WTC11 (cell line): ENCODE measurements around the gene LIMK1. TPM values are rescaled to one million over a fixed set of nuclear protein-coding genes. Genes with fewer than 3 reads are reported as not detected.

ENCODE experiments used
- ATAC-seq: fragments of 200-7000 bp; cut with Tn5 transposase; 2 replicates; pipeline ENCODE4 v1.10.0; 2021; ENCODE audit warnings: mild to moderate bottlenecking, moderate library complexity
- CTCF ChIA-PET: fragments of 300-600 bp; sonication (Branson Sonifier 250); formaldehyde crosslinking; loops from one replicate; lab custom pipeline; 2021; ENCODE audit warnings: antibody characterized with exemption; lab: Charles Lee
- POLR2A ChIA-PET: fragments of 350-600 bp; sonication (Branson Sonifier 250); formaldehyde crosslinking; loops from one replicate; lab custom pipeline; 2021; ENCODE audit warnings: antibody characterized with exemption; lab: Charles Lee
- DNase-seq: peaks from one replicate; pipeline ENCODE4 v3.0.0; 2021; ENCODE audit warnings: low spot score
- H3K27ac Mint-ChIP-seq: 2 replicates; pipeline ENCODE4 v1.8.0; 2021; ENCODE audit warnings: mixed read lengths
- H3K27me3 Mint-ChIP-seq: 2 replicates; pipeline ENCODE4 v1.8.0; 2021; ENCODE audit warnings: low read depth, mild to moderate bottlenecking, moderate library complexity, mixed read lengths
- H3K36me3 Mint-ChIP-seq: 2 replicates; pipeline ENCODE4 v1.8.0; 2021; ENCODE audit warnings: mixed read lengths
- H3K4me1 Mint-ChIP-seq: 2 replicates; pipeline ENCODE4 v1.8.0; 2022; ENCODE audit warnings: mixed read lengths
- H3K4me3 Mint-ChIP-seq: 2 replicates; pipeline ENCODE4 v1.8.0; 2021; ENCODE audit warnings: mild to moderate bottlenecking, moderate library complexity, mixed read lengths
- H3K9me3 Mint-ChIP-seq: 2 replicates; pipeline ENCODE4 v1.8.0; 2021; ENCODE audit warnings: mixed read lengths
- AR ChIP-seq: fragments of 250-450 bp; sonication (Bioruptor Pico); IDR thresholded peaks from 2 replicates; pipeline ENCODE4 v1.9.0; 2021; ENCODE audit warnings: mild to moderate bottlenecking
- ATF1 ChIP-seq: sonication (generic); formaldehyde crosslinking; IDR thresholded peaks from 2 replicates; pipeline ENCODE4 v1.8.1; 2023; ENCODE audit warnings: mild to moderate bottlenecking, moderate library complexity, missing genetic modification reagents
- ATF6 ChIP-seq: sonication (generic); formaldehyde crosslinking; IDR thresholded peaks from 2 replicates; pipeline ENCODE4 v1.8.1; 2023; ENCODE audit warnings: mild to moderate bottlenecking, missing genetic modification reagents
- FOXJ3 ChIP-seq: sonication (generic); formaldehyde crosslinking; IDR thresholded peaks from 2 replicates; pipeline ENCODE4 v1.9.0; 2021; ENCODE audit warnings: missing genetic modification reagents, mild to moderate bottlenecking, borderline replicate concordance
- GABPB1 ChIP-seq: sonication (generic); formaldehyde crosslinking; IDR thresholded peaks from 2 replicates; pipeline ENCODE4 v1.8.1; 2023; ENCODE audit warnings: mild to moderate bottlenecking, missing genetic modification reagents
- GTF2I ChIP-seq: fragments of 250-450 bp; sonication (Bioruptor Pico); conservative IDR thresholded peaks from 2 replicates; pipeline ENCODE4 v1.4.0; 2021; ENCODE audit warnings: mild to moderate bottlenecking
- JUN ChIP-seq: sonication (generic); formaldehyde crosslinking; IDR thresholded peaks from 2 replicates; pipeline ENCODE4 v1.8.0; 2023; ENCODE audit warnings: mild to moderate bottlenecking, missing genetic modification reagents
- KAT7 ChIP-seq: sonication (generic); formaldehyde crosslinking; IDR thresholded peaks from 2 replicates; pipeline ENCODE4 v1.8.1; 2023; ENCODE audit warnings: missing genetic modification reagents, mild to moderate bottlenecking, borderline replicate concordance
- MYBL2 ChIP-seq: sonication (generic); formaldehyde crosslinking; IDR thresholded peaks from 2 replicates; pipeline ENCODE4 v1.8.1; 2023; ENCODE audit warnings: mild to moderate bottlenecking, moderate library complexity, missing genetic modification reagents
- NR3C1 ChIP-seq: sonication (generic); formaldehyde crosslinking; conservative IDR thresholded peaks from 2 replicates; pipeline ENCODE4 v1.8.1; 2023; ENCODE audit warnings: low read depth, mild to moderate bottlenecking, missing genetic modification reagents
- PRRX2 ChIP-seq: fragments of 250-450 bp; sonication (Bioruptor Pico); IDR thresholded peaks from 2 replicates; pipeline ENCODE4 v1.8.0; 2021; ENCODE audit warnings: mild to moderate bottlenecking
- RELA ChIP-seq: sonication (generic); formaldehyde crosslinking; IDR thresholded peaks from 2 replicates; pipeline ENCODE4 v1.8.1; 2022; ENCODE audit warnings: missing genetic modification reagents, mild to moderate bottlenecking, borderline replicate concordance
- RORB ChIP-seq: fragments of 250-450 bp; sonication (Bioruptor Pico); IDR thresholded peaks from 2 replicates; pipeline ENCODE4 v1.9.0; 2021; ENCODE audit warnings: mild to moderate bottlenecking
- TP53 ChIP-seq: sonication (generic); formaldehyde crosslinking; IDR thresholded peaks from 2 replicates; pipeline ENCODE4 v1.8.1; 2023; ENCODE audit warnings: mild to moderate bottlenecking, missing genetic modification reagents
- ZNF416 ChIP-seq: fragments of 250-450 bp; sonication (Bioruptor Pico); IDR thresholded peaks from 2 replicates; pipeline ENCODE4 v1.9.0; 2021; ENCODE audit warnings: mild to moderate bottlenecking, inconsistent platforms
- ZNF423 ChIP-seq: fragments of 250-450 bp; sonication (Bioruptor Pico); IDR thresholded peaks from 2 replicates; pipeline ENCODE4 v2.1.2; 2022; ENCODE audit warnings: mild to moderate bottlenecking, moderate library complexity
- total RNA-seq: library from RNA; stranded (reverse); gene quantifications from 3 replicates; pipeline ENCODE4 v1.2.3, GENCODE V29; 2021
- TF ChIP-seq, protein P1 (sequence below): sonication (generic); formaldehyde crosslinking; IDR thresholded peaks from 2 replicates; pipeline ENCODE4 v1.8.1; 2023; ENCODE audit warnings: mild to moderate bottlenecking, moderate library complexity, missing genetic modification reagents
- TF ChIP-seq, protein P2 (sequence below): sonication (generic); formaldehyde crosslinking; IDR thresholded peaks from 2 replicates; pipeline ENCODE4 v1.8.0; 2022; ENCODE audit warnings: missing genetic modification reagents
- TF ChIP-seq, protein P3 (sequence below): sonication (generic); formaldehyde crosslinking; IDR thresholded peaks from 2 replicates; pipeline ENCODE4 v1.8.0; 2023; ENCODE audit warnings: mild to moderate bottlenecking, missing genetic modification reagents

LIMK1 gene
- total RNA-seq, 1 experiment from 2014 or later, result 85.4 TPM

GRCh38 chr7:74064696-74065095 lies 18.9 kb upstream of the LIMK1 start:
- H3K4me1 Mint-ChIP-seq, result 0 out of 2 replicates have a peak, but pooled peaks cover 2% of the 10 kb centered on the region
- no peak overlapping the region for H3K4me3 Mint-ChIP-seq
- DNase-seq, result no peak
- no peaks in the 10 kb centered on the region; the same call in 1 of the 2 replicates for H3K27me3 Mint-ChIP-seq
- TF ChIP-seq AR (CRISPR knock-in tag), result no peak
- TF ChIP-seq TP53 (CRISPR knock-in tag), result no peak
- no peak for TF ChIP-seq RORB (CRISPR knock-in tag)
- TF ChIP-seq JUN (CRISPR knock-in tag), result no peak
- no peak for TF ChIP-seq ATF6 (CRISPR knock-in tag)
- no peak for TF ChIP-seq RELA (CRISPR knock-in tag)
- TF ChIP-seq, protein P1, sequence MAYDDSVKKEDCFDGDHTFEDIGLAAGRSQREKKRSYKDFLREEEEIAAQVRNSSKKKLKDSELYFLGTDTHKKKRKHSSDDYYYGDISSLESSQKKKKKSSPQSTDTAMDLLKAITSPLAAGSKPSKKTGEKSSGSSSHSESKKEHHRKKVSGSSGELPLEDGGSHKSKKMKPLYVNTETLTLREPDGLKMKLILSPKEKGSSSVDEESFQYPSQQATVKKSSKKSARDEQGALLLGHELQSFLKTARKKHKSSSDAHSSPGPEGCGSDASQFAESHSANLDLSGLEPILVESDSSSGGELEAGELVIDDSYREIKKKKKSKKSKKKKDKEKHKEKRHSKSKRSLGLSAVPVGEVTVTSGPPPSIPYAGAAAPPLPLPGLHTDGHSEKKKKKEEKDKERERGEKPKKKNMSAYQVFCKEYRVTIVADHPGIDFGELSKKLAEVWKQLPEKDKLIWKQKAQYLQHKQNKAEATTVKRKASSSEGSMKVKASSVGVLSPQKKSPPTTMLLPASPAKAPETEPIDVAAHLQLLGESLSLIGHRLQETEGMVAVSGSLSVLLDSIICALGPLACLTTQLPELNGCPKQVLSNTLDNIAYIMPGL (CRISPR knock-in tag), result no peak
- no peak for TF ChIP-seq ATF1
- no peak for TF ChIP-seq GABPB1 (CRISPR knock-in tag)
- TF ChIP-seq, protein P2, sequence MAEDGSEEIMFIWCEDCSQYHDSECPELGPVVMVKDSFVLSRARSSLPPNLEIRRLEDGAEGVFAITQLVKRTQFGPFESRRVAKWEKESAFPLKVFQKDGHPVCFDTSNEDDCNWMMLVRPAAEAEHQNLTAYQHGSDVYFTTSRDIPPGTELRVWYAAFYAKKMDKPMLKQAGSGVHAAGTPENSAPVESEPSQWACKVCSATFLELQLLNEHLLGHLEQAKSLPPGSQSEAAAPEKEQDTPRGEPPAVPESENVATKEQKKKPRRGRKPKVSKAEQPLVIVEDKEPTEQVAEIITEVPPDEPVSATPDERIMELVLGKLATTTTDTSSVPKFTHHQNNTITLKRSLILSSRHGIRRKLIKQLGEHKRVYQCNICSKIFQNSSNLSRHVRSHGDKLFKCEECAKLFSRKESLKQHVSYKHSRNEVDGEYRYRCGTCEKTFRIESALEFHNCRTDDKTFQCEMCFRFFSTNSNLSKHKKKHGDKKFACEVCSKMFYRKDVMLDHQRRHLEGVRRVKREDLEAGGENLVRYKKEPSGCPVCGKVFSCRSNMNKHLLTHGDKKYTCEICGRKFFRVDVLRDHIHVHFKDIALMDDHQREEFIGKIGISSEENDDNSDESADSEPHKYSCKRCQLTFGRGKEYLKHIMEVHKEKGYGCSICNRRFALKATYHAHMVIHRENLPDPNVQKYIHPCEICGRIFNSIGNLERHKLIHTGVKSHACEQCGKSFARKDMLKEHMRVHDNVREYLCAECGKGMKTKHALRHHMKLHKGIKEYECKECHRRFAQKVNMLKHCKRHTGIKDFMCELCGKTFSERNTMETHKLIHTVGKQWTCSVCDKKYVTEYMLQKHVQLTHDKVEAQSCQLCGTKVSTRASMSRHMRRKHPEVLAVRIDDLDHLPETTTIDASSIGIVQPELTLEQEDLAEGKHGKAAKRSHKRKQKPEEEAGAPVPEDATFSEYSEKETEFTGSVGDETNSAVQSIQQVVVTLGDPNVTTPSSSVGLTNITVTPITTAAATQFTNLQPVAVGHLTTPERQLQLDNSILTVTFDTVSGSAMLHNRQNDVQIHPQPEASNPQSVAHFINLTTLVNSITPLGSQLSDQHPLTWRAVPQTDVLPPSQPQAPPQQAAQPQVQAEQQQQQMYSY (CRISPR knock-in tag), result no peak
- TF ChIP-seq NR3C1 (CRISPR knock-in tag), result no peak
- no peak for TF ChIP-seq ZNF423 (CRISPR knock-in tag)
- TF ChIP-seq, protein P3, sequence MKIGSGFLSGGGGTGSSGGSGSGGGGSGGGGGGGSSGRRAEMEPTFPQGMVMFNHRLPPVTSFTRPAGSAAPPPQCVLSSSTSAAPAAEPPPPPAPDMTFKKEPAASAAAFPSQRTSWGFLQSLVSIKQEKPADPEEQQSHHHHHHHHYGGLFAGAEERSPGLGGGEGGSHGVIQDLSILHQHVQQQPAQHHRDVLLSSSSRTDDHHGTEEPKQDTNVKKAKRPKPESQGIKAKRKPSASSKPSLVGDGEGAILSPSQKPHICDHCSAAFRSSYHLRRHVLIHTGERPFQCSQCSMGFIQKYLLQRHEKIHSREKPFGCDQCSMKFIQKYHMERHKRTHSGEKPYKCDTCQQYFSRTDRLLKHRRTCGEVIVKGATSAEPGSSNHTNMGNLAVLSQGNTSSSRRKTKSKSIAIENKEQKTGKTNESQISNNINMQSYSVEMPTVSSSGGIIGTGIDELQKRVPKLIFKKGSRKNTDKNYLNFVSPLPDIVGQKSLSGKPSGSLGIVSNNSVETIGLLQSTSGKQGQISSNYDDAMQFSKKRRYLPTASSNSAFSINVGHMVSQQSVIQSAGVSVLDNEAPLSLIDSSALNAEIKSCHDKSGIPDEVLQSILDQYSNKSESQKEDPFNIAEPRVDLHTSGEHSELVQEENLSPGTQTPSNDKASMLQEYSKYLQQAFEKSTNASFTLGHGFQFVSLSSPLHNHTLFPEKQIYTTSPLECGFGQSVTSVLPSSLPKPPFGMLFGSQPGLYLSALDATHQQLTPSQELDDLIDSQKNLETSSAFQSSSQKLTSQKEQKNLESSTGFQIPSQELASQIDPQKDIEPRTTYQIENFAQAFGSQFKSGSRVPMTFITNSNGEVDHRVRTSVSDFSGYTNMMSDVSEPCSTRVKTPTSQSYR, result no peak
- TF ChIP-seq FOXJ3 (CRISPR knock-in tag), result no peak
- TF ChIP-seq KAT7, result no peak
- TF ChIP-seq ZNF416 (CRISPR knock-in tag), result no peak
- no peak for TF ChIP-seq GTF2I (CRISPR knock-in tag)
- no peak for TF ChIP-seq PRRX2 (CRISPR knock-in tag)
- no peak for TF ChIP-seq MYBL2
- TF ChIP-seq, all 79 proteins: peak for 0
- CTCF ChIA-PET, result interaction anchor here (0.5 to 5.7 kb wide), 5 partner anchors 19 to 142 kb away, joined by 3 to 38 read pairs (median 10); partner anchors contain the start of gene LIMK1
- no peak for ATAC-seq
- POLR2A ChIA-PET, result interaction anchor here (0.8 kb wide), 1 partner anchor 74 kb away, joined by 3 read pairs; no protein-coding TSS in a partner anchor
- Mint-ChIP-seq H3K27ac (no peak overlapping the region), H3K9me3 (no peaks in the 10 kb centered on the region), H3K36me3 (no peaks in the 10 kb centered on the region)
